NCI-H345 (cell line): ENCODE data around the gene IQGAP3.
A peak's percentile ranks its signal among the peaks of the same experiment; 100 is the strongest.

Experiments
- DNase-seq: peaks from one replicate; lab custom pipeline; 2025; lab: John Stamatoyannopoulos, UW

The IQGAP3 gene

GRCh38 chr1:156496211-156496761 is 76.1 kb downstream of the IQGAP3 start:
- no peak for DNase-seq

- no peak for DNase-seq
Measured at GRCh38 chr1:156495401-156496140, 76.8 kb downstream of the IQGAP3 start.

GRCh38 chr1:156494309-156494895 is 78.0 kb downstream of the IQGAP3 start:
- DNase-seq, result no peak

- DNase-seq, result no peak
Measured at GRCh38 chr1:156493742-156494141, 78.6 kb downstream of the IQGAP3 start.

- no peak for DNase-seq
Measured at GRCh38 chr1:156493154-156493631, 79.2 kb downstream of the IQGAP3 start.

- DNase-seq, result no peak
Measured at GRCh38 chr1:156492591-156493080, 79.7 kb downstream of the IQGAP3 start.

- DNase-seq, result no peak
Measured at GRCh38 chr1:156492013-156492590, 80.3 kb downstream of the IQGAP3 start.

- no peak for DNase-seq
Measured at GRCh38 chr1:156491151-156491949, 81.0 kb downstream of the IQGAP3 start.

GRCh38 chr1:156490401-156491032 is 81.8 kb downstream of the IQGAP3 start:
- no peak for DNase-seq

- DNase-seq, result no peak
Measured at GRCh38 chr1:156489935-156490293, 82.5 kb downstream of the IQGAP3 start.

GRCh38 chr1:156489166-156489934 is 83.0 kb downstream of the IQGAP3 start:
- DNase-seq, result peak; percentile 77

GRCh38 chr1:156488566-156489165 is 83.7 kb downstream of the IQGAP3 start:
- no peak for DNase-seq

- no peak for DNase-seq
Measured at GRCh38 chr1:156487862-156488261, 84.5 kb downstream of the IQGAP3 start.

- DNase-seq, result no peak
Measured at GRCh38 chr1:156486421-156487344, 85.7 kb downstream of the IQGAP3 start.

- no peak for DNase-seq
Measured at GRCh38 chr1:156485984-156486383, 86.4 kb downstream of the IQGAP3 start.

GRCh38 chr1:156484480-156485058 is 87.8 kb downstream of the IQGAP3 start:
- no peak for DNase-seq

GRCh38 chr1:156483397-156483796 is 89.0 kb downstream of the IQGAP3 start:
- DNase-seq, result no peak

GRCh38 chr1:156482276-156482675 is 90.1 kb downstream of the IQGAP3 start:
- no peak for DNase-seq

- DNase-seq, result no peak
Measured at GRCh38 chr1:156481527-156481926, 90.8 kb downstream of the IQGAP3 start.
